ENCODE data around the gene MARK2.

DNA sequence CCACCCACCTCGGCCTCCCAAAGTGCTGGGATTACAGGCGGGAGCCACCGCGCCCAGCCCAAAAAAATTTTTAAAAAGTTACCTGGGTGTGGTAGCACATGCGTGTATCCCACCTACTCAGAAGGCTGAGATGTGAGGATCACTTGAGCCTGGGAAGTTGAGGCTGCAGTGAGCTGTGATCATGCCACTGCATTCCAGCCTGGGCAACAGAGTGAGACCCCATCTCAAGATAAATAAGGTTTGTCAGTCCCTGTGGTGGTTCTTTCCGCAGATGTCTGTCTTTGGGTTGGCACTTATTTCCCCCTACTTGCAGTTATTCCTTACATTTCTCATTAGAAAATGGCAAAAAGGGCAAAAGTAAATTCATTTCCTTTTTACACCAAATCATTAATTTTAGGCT, 8.0 kb downstream of the MARK2 start:
- TF ChIP-seq CEBPB (IDR thresholded peaks at IDR 0.05; ENCODE audit: low read depth) = no peak
- TF ChIP-seq ZFX (IDR thresholded peaks at IDR 0.05) = no peak
- TF ChIP-seq EZH2 (IDR thresholded peaks at IDR 0.05) = no peak
- no peak for TF ChIP-seq RAD21 (IDR thresholded peaks at IDR 0.05; ENCODE audit: low read depth)
- TF ChIP-seq, protein P1, sequence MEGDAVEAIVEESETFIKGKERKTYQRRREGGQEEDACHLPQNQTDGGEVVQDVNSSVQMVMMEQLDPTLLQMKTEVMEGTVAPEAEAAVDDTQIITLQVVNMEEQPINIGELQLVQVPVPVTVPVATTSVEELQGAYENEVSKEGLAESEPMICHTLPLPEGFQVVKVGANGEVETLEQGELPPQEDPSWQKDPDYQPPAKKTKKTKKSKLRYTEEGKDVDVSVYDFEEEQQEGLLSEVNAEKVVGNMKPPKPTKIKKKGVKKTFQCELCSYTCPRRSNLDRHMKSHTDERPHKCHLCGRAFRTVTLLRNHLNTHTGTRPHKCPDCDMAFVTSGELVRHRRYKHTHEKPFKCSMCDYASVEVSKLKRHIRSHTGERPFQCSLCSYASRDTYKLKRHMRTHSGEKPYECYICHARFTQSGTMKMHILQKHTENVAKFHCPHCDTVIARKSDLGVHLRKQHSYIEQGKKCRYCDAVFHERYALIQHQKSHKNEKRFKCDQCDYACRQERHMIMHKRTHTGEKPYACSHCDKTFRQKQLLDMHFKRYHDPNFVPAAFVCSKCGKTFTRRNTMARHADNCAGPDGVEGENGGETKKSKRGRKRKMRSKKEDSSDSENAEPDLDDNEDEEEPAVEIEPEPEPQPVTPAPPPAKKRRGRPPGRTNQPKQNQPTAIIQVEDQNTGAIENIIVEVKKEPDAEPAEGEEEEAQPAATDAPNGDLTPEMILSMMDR (IDR thresholded peaks at IDR 0.05 in 2 of 3, conservative IDR thresholded peaks at IDR 0.05 in 1 of 3; ENCODE audit: borderline replicate concordance in 1 of 3, insufficient read depth in 1 of 3, low read depth in 2 of 3, low read length in 2 of 3) = no peak
- TF ChIP-seq TCF7L2 (IDR thresholded peaks at IDR 0.05; ENCODE audit: borderline replicate concordance, extremely low read depth, insufficient read depth, insufficient read length) = no peak
- TF ChIP-seq POLR2AphosphoS5 (IDR thresholded peaks at IDR 0.05; ENCODE audit: low read depth, low read length) = no peak
- TF ChIP-seq POLR2A (IDR thresholded peaks at IDR 0.05; ENCODE audit: borderline replicate concordance, extremely low read depth, insufficient read depth, insufficient read length) = no peak
- TF ChIP-seq, protein P2, sequence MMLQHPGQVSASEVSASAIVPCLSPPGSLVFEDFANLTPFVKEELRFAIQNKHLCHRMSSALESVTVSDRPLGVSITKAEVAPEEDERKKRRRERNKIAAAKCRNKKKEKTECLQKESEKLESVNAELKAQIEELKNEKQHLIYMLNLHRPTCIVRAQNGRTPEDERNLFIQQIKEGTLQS (IDR thresholded peaks at IDR 0.05) = no peak
- TF ChIP-seq EZH2phosphoT487 (IDR thresholded peaks at IDR 0.05; ENCODE audit: borderline replicate concordance) = no peak
- no peak for TF ChIP-seq JUND (IDR thresholded peaks at IDR 0.05)
